IMR-90 (cell line): ENCODE data around the gene IQCK. TPM values are rescaled to one million over a fixed set of nuclear protein-coding genes. Genes with fewer than 3 reads are reported as not detected.

ENCODE experiments used
- ATAC-seq: fragments of 200-7000 bp; cut with Tn5 transposase; 2 replicates; pipeline ENCODE4 v1.9.1; 2020; ENCODE audit warnings: low read depth, mild to moderate bottlenecking, moderate library complexity
- BruUV-seq: library from RNA; stranded (reverse); fragments of 400-500 nt; replicated peaks from 2 replicates; lab custom pipeline; 2021; lab: Mats Ljungman, UMichigan
- CTCF ChIA-PET: fragments of 300-600 bp; formaldehyde crosslinking; extraction: SDS; loops from one replicate; lab custom pipeline; 2021; ENCODE audit warnings: antibody characterized with exemption; lab: Yijun Ruan, JAX
- POLR2A ChIA-PET: fragments of 300-600 bp; sonication (Branson Sonifier 250); formaldehyde crosslinking; loops from one replicate; lab custom pipeline; 2022; ENCODE audit warnings: antibody characterized with exemption; ENCODE audit not compliant: unreplicated experiment; lab: Charles Lee
- DNase-seq: peaks from one replicate; pipeline ENCODE4 v3.0.0; 2013
- H2AFZ ChIP-seq: replicated peaks from 2 replicates; pipeline ENCODE3; 2013; ENCODE audit warnings: low read length, mild to moderate bottlenecking; ENCODE audit not compliant: poor library complexity
- H2AK5ac ChIP-seq: 2 replicates; pipeline ENCODE4 v1.6.1; 2013; ENCODE audit warnings: low read depth, low read length, inconsistent platforms
- H2AK9ac ChIP-seq: replicated peaks from 2 replicates; pipeline ENCODE3; 2013; ENCODE audit warnings: mild to moderate bottlenecking, low read depth, low read length, moderate library complexity; ENCODE audit not compliant: poor library complexity
- H2BK120ac ChIP-seq: 2 replicates; pipeline ENCODE4 v1.6.1; 2013; ENCODE audit warnings: low read depth, low read length, inconsistent platforms
- H2BK15ac ChIP-seq: 3 replicates; pipeline ENCODE4 v1.6.1; 2013; ENCODE audit warnings: low read depth, low read length, inconsistent platforms
- H2BK20ac ChIP-seq: 2 replicates; pipeline ENCODE4 v1.6.1; 2013; ENCODE audit warnings: low read depth, mild to moderate bottlenecking, inconsistent platforms, low read length, moderate library complexity
- H2BK5ac ChIP-seq: 2 replicates; pipeline ENCODE4 v1.6.1; 2013; ENCODE audit warnings: mild to moderate bottlenecking, low read depth, low read length, inconsistent platforms; ENCODE audit not compliant: poor library complexity, severe bottlenecking
- H3K14ac ChIP-seq: replicated peaks from 2 replicates; pipeline ENCODE4 v1.6.1; 2013; ENCODE audit warnings: low read depth, low read length, inconsistent platforms
- H3K18ac ChIP-seq: 2 replicates; pipeline ENCODE4 v1.6.1; 2013; ENCODE audit warnings: low read depth, low read length, control low read depth
- H3K23ac ChIP-seq: 2 replicates; pipeline ENCODE4 v1.6.1; 2013; ENCODE audit warnings: low read depth, low read length, inconsistent platforms
- H3K27ac ChIP-seq: 2 replicates; pipeline ENCODE4 v1.5.1; 2013; ENCODE audit warnings: mild to moderate bottlenecking, control low read depth, low read length; ENCODE audit not compliant: insufficient read depth
- H3K27me3 ChIP-seq: 2 replicates; pipeline ENCODE4 v1.6.1; 2013; ENCODE audit warnings: low read length; ENCODE audit not compliant: control insufficient read depth, insufficient read depth
- H3K36me3 ChIP-seq: 2 replicates; pipeline ENCODE4 v1.6.1; 2013; ENCODE audit warnings: low read length, mixed read lengths; ENCODE audit not compliant: control insufficient read depth, insufficient read depth
- H3K4ac ChIP-seq: 2 replicates; pipeline ENCODE4 v1.6.1; 2013; ENCODE audit warnings: low read depth, low read length, inconsistent platforms
- H3K4me1 ChIP-seq: 2 replicates; pipeline ENCODE4 v1.6.1; 2013; ENCODE audit warnings: low read length, mixed read lengths; ENCODE audit not compliant: control insufficient read depth, insufficient read depth
- H3K4me2 ChIP-seq: 2 replicates; pipeline ENCODE4 v1.6.1; 2013; ENCODE audit warnings: low read depth, mild to moderate bottlenecking, control low read depth, low read length, moderate library complexity
- H3K4me3 ChIP-seq: 2 replicates; pipeline ENCODE4 v1.5.1; 2013; ENCODE audit warnings: low read depth, mild to moderate bottlenecking, control low read depth, low read length, moderate library complexity; ENCODE audit not compliant: insufficient read depth
- H3K56ac ChIP-seq: 2 replicates; pipeline ENCODE4 v1.6.1; 2013; ENCODE audit warnings: low read length, inconsistent platforms; ENCODE audit not compliant: insufficient read depth; ENCODE audit errors: extremely low read depth
- H3K79me1 ChIP-seq, 2 experiments: 2 replicates each; pipeline ENCODE4 v1.6.1; 2013; ENCODE audit warnings: low read length in 2 of 2, inconsistent platforms in 1 of 2, low read depth in 1 of 2
- H3K9ac ChIP-seq: 2 replicates; pipeline ENCODE4 v1.6.1; 2013; ENCODE audit warnings: low read depth, low read length, control low read depth
- H3K9me1 ChIP-seq: 2 replicates; pipeline ENCODE4 v1.6.1; 2013; ENCODE audit warnings: low read length, inconsistent platforms; ENCODE audit not compliant: insufficient read depth
- H3K9me3 ChIP-seq: 2 replicates; pipeline ENCODE4 v1.6.1; 2013; ENCODE audit warnings: low read length; ENCODE audit not compliant: control insufficient read depth, insufficient read depth
- H4K20me1 ChIP-seq: 2 replicates; pipeline ENCODE4 v1.6.1; 2013; ENCODE audit warnings: low read length, inconsistent platforms; ENCODE audit not compliant: insufficient read depth
- H4K5ac ChIP-seq: 2 replicates; pipeline ENCODE4 v1.6.1; 2013; ENCODE audit warnings: mild to moderate bottlenecking, low read depth, low read length, control low read depth
- H4K8ac ChIP-seq, 2 experiments: 2 replicates each; pipeline ENCODE4 v1.6.1; 2013; ENCODE audit warnings: low read depth in 2 of 2, low read length in 2 of 2, control low read depth in 1 of 2, inconsistent platforms in 1 of 2
- H4K91ac ChIP-seq: 2 replicates; pipeline ENCODE4 v1.6.1; 2013; ENCODE audit warnings: low read depth, low read length, inconsistent platforms; ENCODE audit not compliant: insufficient read depth
- BHLHE40 ChIP-seq: fragments of 150-350 bp; IDR thresholded peaks from 2 replicates; pipeline ENCODE4 v1.6.1; 2016; ENCODE audit warnings: mild to moderate bottlenecking, low read depth, low read length
- CEBPB ChIP-seq: IDR thresholded peaks from 2 replicates; pipeline ENCODE4 v1.6.1; 2012; ENCODE audit warnings: low read depth, low read length, improper control_type of control experiment
- CHD1 ChIP-seq: IDR thresholded peaks from 2 replicates; pipeline ENCODE4 v1.6.1; 2012; ENCODE audit warnings: low read depth, low read length, improper control_type of control experiment
- FOS ChIP-seq: fragments of 150-350 bp; IDR thresholded peaks from 2 replicates; pipeline ENCODE4 v1.6.1; 2016; ENCODE audit warnings: low read depth, low read length
- MAFK ChIP-seq: IDR thresholded peaks from 2 replicates; pipeline ENCODE4 v1.6.1; 2012; ENCODE audit warnings: low read depth, low read length, improper control_type of control experiment
- MAZ ChIP-seq: IDR thresholded peaks from 2 replicates; pipeline ENCODE4 v1.6.1; 2012; ENCODE audit warnings: low read depth, mild to moderate bottlenecking, low read length, improper control_type of control experiment, moderate library complexity, borderline replicate concordance
- MXI1 ChIP-seq: IDR thresholded peaks from 2 replicates; pipeline ENCODE4 v1.6.1; 2012; ENCODE audit warnings: low read depth, mild to moderate bottlenecking, low read length, moderate library complexity, borderline replicate concordance
- NFE2L2 ChIP-seq: fragments of 150-350 bp; IDR thresholded peaks from 2 replicates; pipeline ENCODE4 v1.6.1; 2016; ENCODE audit warnings: low read depth, mild to moderate bottlenecking, low read length
- POLR2A ChIP-seq: IDR thresholded peaks from 2 replicates; pipeline ENCODE4 v1.6.1; 2012; ENCODE audit warnings: mild to moderate bottlenecking, low read depth, low read length
- RCOR1 ChIP-seq: IDR thresholded peaks from 2 replicates; pipeline ENCODE4 v1.6.1; 2012; ENCODE audit warnings: mild to moderate bottlenecking, low read length, improper control_type of control experiment; ENCODE audit not compliant: insufficient replicate concordance
- RFX5 ChIP-seq: IDR thresholded peaks from 2 replicates; pipeline ENCODE4 v1.8.0; 2012; ENCODE audit warnings: low read depth, mild to moderate bottlenecking, low read length, moderate library complexity
- SMC3 ChIP-seq: fragments of 150-350 bp; IDR thresholded peaks from 2 replicates; pipeline ENCODE4 v1.6.1; 2016; ENCODE audit warnings: low read depth, mild to moderate bottlenecking, antibody characterized with exemption, low read length, moderate library complexity
- WGBS, 2 experiments: methylation state at CpG; one replicate each; pipeline versions ENCODE4 v1.1.5 to v1.1.7; 2013; ENCODE audit warnings: missing lambda C conversion rate in 2 of 2; ENCODE audit not compliant: insufficient read length in 1 of 2; ENCODE audit errors: extremely low coverage in 2 of 2; 5-methylcytosine and 5-hydroxymethylcytosine counted together
- dilution Hi-C: fragments of 300-500 bp; cut with HindIII; formaldehyde crosslinking; loops from one replicate; pipeline ENCODE4 v1.14.3; 2018; ENCODE audit warnings: low sequenced_read_pairs; ENCODE audit not compliant: unreplicated experiment
- in situ Hi-C: fragments of 300-500 bp; cut with MboI; formaldehyde crosslinking; loops from 3 replicates; pipeline ENCODE4 v1.14.3; 2019; ENCODE audit warnings: low sequenced_read_pairs, inconsistent platforms, mixed read lengths
- intact Hi-C: fragments of 100-400 bp; cut with micrococcal nuclease; formaldehyde crosslinking; loops from 2 replicates; pipeline ENCODE4 v1.10.0; 2022
- polyA plus RNA-seq, 3 experiments: library from polyadenylated mRNA; depleted of rRNA; stranded (reverse); fragments of >200 nt; gene quantifications; 2 replicates each; pipeline ENCODE4 v1.2.3, GENCODE V29; 2012; ENCODE audit warnings: low replicate concordance in 1 of 3
- total RNA-seq: library from RNA; depleted of rRNA; stranded (reverse); fragments of >200 nt; gene quantifications from 2 replicates; pipeline ENCODE4 v1.2.3, GENCODE V29; 2012
- TF ChIP-seq, protein P1 (sequence below): fragments of 150-350 bp; IDR thresholded peaks from 2 replicates; pipeline ENCODE4 v1.6.1; 2017; ENCODE audit warnings: mild to moderate bottlenecking, antibody characterized with exemption, low read length, low read depth
- TF ChIP-seq, protein P2 (sequence below): fragments of 150-350 bp; IDR thresholded peaks from 2 replicates; pipeline ENCODE4 v1.6.1; 2016; ENCODE audit warnings: low read depth, mild to moderate bottlenecking, low read length, moderate library complexity, borderline replicate concordance
- TF ChIP-seq, protein P3 (sequence below): conservative IDR thresholded peaks from 2 replicates; pipeline ENCODE4 v1.5.1; 2012; ENCODE audit warnings: mild to moderate bottlenecking, low read depth, low read length, improper control_type of control experiment

The IQCK gene
- total and polyA plus RNA-seq, 2 of the 4 experiments (the other 2 are of a cell fraction), result 4.1 to 5.4 TPM

DNA sequence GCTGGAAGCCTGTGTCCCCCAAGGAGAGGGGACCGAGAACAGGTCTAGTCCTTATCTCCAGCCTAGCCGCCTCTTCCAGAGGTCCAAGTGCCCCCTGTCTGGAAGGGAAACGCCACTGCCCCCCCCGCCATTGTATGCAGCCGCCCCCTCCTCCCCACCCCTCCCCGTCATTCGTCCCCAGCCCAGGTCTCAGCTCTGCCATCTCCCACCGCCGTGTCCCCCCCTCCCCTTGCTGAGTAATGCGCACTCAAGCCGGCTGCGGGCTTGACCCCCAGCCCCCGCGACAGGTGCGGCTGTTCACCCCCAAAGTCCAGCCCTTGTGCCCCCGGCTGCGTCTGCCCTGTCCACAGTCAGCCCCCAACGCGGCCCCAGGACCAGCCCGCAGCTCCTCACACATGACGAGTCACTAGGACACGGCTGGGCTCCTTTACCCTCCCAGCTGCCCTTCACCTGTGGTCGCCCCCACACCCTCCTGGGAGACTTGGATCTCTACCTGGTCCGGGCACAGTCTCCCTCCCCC lies 166.0 kb downstream of the IQCK start:
- 0% methylated on average over 2 of the region's 24 CpGs; no CpG with 5 or more reads in 1 of the 2 experiments for WGBS, 2 experiments
- TF ChIP-seq RFX5, result no peak
- no peak for TF ChIP-seq MAZ
- TF ChIP-seq, protein P1, sequence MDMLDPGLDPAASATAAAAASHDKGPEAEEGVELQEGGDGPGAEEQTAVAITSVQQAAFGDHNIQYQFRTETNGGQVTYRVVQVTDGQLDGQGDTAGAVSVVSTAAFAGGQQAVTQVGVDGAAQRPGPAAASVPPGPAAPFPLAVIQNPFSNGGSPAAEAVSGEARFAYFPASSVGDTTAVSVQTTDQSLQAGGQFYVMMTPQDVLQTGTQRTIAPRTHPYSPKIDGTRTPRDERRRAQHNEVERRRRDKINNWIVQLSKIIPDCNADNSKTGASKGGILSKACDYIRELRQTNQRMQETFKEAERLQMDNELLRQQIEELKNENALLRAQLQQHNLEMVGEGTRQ, result no peak
- no peak for TF ChIP-seq MAFK
- no peak for TF ChIP-seq BHLHE40
- TF ChIP-seq, protein P2, sequence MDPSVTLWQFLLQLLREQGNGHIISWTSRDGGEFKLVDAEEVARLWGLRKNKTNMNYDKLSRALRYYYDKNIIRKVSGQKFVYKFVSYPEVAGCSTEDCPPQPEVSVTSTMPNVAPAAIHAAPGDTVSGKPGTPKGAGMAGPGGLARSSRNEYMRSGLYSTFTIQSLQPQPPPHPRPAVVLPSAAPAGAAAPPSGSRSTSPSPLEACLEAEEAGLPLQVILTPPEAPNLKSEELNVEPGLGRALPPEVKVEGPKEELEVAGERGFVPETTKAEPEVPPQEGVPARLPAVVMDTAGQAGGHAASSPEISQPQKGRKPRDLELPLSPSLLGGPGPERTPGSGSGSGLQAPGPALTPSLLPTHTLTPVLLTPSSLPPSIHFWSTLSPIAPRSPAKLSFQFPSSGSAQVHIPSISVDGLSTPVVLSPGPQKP, result no peak
- TF ChIP-seq, protein P3, sequence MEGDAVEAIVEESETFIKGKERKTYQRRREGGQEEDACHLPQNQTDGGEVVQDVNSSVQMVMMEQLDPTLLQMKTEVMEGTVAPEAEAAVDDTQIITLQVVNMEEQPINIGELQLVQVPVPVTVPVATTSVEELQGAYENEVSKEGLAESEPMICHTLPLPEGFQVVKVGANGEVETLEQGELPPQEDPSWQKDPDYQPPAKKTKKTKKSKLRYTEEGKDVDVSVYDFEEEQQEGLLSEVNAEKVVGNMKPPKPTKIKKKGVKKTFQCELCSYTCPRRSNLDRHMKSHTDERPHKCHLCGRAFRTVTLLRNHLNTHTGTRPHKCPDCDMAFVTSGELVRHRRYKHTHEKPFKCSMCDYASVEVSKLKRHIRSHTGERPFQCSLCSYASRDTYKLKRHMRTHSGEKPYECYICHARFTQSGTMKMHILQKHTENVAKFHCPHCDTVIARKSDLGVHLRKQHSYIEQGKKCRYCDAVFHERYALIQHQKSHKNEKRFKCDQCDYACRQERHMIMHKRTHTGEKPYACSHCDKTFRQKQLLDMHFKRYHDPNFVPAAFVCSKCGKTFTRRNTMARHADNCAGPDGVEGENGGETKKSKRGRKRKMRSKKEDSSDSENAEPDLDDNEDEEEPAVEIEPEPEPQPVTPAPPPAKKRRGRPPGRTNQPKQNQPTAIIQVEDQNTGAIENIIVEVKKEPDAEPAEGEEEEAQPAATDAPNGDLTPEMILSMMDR, result no peak
- no peak for TF ChIP-seq POLR2A
- TF ChIP-seq SMC3, result no peak
- no peak for TF ChIP-seq MXI1
- no peak for TF ChIP-seq FOS
- TF ChIP-seq CHD1, result no peak
- no peak for TF ChIP-seq NFE2L2
- no peak for TF ChIP-seq RCOR1
- no peak for TF ChIP-seq CEBPB

More for the DNA sequence above, 166.0 kb downstream of the IQCK start:
- H3K4me3 ChIP-seq, result peak overlapping the region; percentile 85
- H3K18ac ChIP-seq, result no peak overlapping the region; the same call in 1 of the 2 replicates
- H2BK15ac ChIP-seq, result 0 out of 3 replicates have a peak overlapping the region, but pooled peaks have one; percentile 27
- dilution Hi-C loops, result loop anchor here (25.0 kb wide), 1 partner anchor 272 kb away; no protein-coding TSS in a partner anchor
- no peak overlapping the region for H3K27ac ChIP-seq
- H3K23ac ChIP-seq, result no peak overlapping the region
- no peak overlapping the region; the same call in 1 of the 2 replicates for H3K4ac ChIP-seq
- in situ Hi-C loops, result loop anchor here (25.0 kb wide), 1 partner anchor 772 kb away; the partner anchor contains the start of gene ITPRIPL2
- intact Hi-C loops, result no loop called here
- peak overlapping the region; percentile 73 for H3K4me2 ChIP-seq
- H2BK5ac ChIP-seq, result no peak overlapping the region
- CTCF ChIA-PET, result interaction anchor here (1.0 to 1.5 kb wide), 2 partner anchors 284 to 286 kb away, joined by 4 to 5 read pairs; no protein-coding TSS in a partner anchor
- no peak overlapping the region for H2BK20ac ChIP-seq
- BruUV-seq, result no TSS peak
- no peaks in the 10 kb centered on the region for H3K9me1 ChIP-seq
- DNase-seq, result no peak
- H3K79me1 ChIP-seq, result peaks cover 0 to 8% of the 10 kb centered on the region in 2 experiments; a peak in 1 of 4 replicates
- no peak overlapping the region for H2AK5ac ChIP-seq
- H4K8ac ChIP-seq, result no peak overlapping the region
- H3K9ac ChIP-seq, result peak overlapping the region; percentile 59; the same call in 1 of the 2 replicates
- peaks cover 4% of the 10 kb centered on the region; the same call in 1 of the 2 replicates for H4K20me1 ChIP-seq
- no peak overlapping the region for H4K91ac ChIP-seq
- H4K5ac ChIP-seq, result no peak overlapping the region
- H3K9me3 ChIP-seq, result no peaks in the 10 kb centered on the region
- H2BK120ac ChIP-seq, result no peak overlapping the region; the same call in 1 of the 2 replicates
- peak overlapping the region; percentile 58 for H2AK9ac ChIP-seq
- peaks cover 5% of the 10 kb centered on the region; the same call in 1 of the 2 replicates for H3K4me1 ChIP-seq
- H3K14ac ChIP-seq, result 0 out of 2 replicates have a peak overlapping the region, but pooled peaks have one; percentile 27
- H3K36me3 ChIP-seq, result no peaks in the 10 kb centered on the region
- POLR2A ChIA-PET, result no interaction called here
- 0 out of 2 replicates have a peak, but pooled peaks have one; percentile 13 for ATAC-seq
- H3K56ac ChIP-seq, result no peak overlapping the region
- peak overlapping the region; percentile 91 for H2AFZ ChIP-seq
- peaks cover 11% of the 10 kb centered on the region for H3K27me3 ChIP-seq
